SK-N-SH treated with all-trans-retinoic acid at 6 μM for 48 hours (cell line): Measurements from ENCODE around the gene ENAH.

Source experiments
- ATAC-seq: fragments of 200-7000 bp; cut with Tn5 transposase; 3 replicates; pipeline ENCODE4 v1.9.1; 2020; ENCODE audit warnings: mild to moderate bottlenecking, moderate library complexity
- ARNTL ChIP-seq: fragments of 450-650 bp; formaldehyde crosslinking; IDR thresholded peaks from 2 replicates; pipeline ENCODE4 v1.5.0; 2020; ENCODE audit warnings: low read depth, mild to moderate bottlenecking, moderate library complexity, borderline replicate concordance
- BACH2 ChIP-seq: fragments of 250-450 bp; sonication (Bioruptor Pico); IDR thresholded peaks from 2 replicates; pipeline ENCODE4 v1.9.0; 2021; ENCODE audit warnings: mild to moderate bottlenecking, borderline replicate concordance
- CSDC2 ChIP-seq: fragments of 250-450 bp; sonication (Bioruptor Pico); IDR thresholded peaks from 2 replicates; pipeline ENCODE4 v1.5.0; 2020; ENCODE audit warnings: mild to moderate bottlenecking, moderate library complexity
- ESRRG ChIP-seq: fragments of 250-450 bp; sonication (Bioruptor Pico); IDR thresholded peaks from 2 replicates; pipeline ENCODE4 v1.6.1; 2021; ENCODE audit warnings: mild to moderate bottlenecking
- GLIS3 ChIP-seq: fragments of 250-450 bp; sonication (Bioruptor Pico); IDR thresholded peaks from 2 replicates; pipeline ENCODE4 v1.5.0; 2020; ENCODE audit warnings: mild to moderate bottlenecking, moderate library complexity
- ISL1 ChIP-seq: fragments of 250-450 bp; sonication (Bioruptor Pico); IDR thresholded peaks from 2 replicates; pipeline ENCODE4 v2.1.2; 2022; ENCODE audit warnings: mild to moderate bottlenecking, moderate library complexity
- PATZ1 ChIP-seq: fragments of 250-450 bp; sonication (Bioruptor Pico); IDR thresholded peaks from 2 replicates; pipeline ENCODE4 v1.8.0; 2020; ENCODE audit warnings: mild to moderate bottlenecking, moderate library complexity, borderline replicate concordance
- PPARA ChIP-seq: fragments of 250-450 bp; sonication (Bioruptor Pico); IDR thresholded peaks from 2 replicates; pipeline ENCODE4 v1.5.0; 2020; ENCODE audit warnings: mild to moderate bottlenecking, borderline replicate concordance
- RARB ChIP-seq: fragments of 250-450 bp; sonication (Bioruptor Pico); IDR thresholded peaks from 2 replicates; pipeline ENCODE4 v1.8.0; 2021; ENCODE audit warnings: mild to moderate bottlenecking, moderate library complexity
- SNAI2 ChIP-seq: fragments of 250-450 bp; sonication (Bioruptor Pico); IDR thresholded peaks from 2 replicates; pipeline ENCODE4 v1.5.0; 2020; ENCODE audit warnings: mild to moderate bottlenecking, moderate library complexity
- TCF4 ChIP-seq: fragments of 250-450 bp; sonication (Bioruptor Pico); IDR thresholded peaks from 2 replicates; pipeline ENCODE4 v1.8.0; 2021; ENCODE audit warnings: mild to moderate bottlenecking, moderate library complexity, borderline replicate concordance
- TOX ChIP-seq: fragments of 250-450 bp; sonication (Bioruptor Pico); IDR thresholded peaks from 2 replicates; pipeline ENCODE4 v1.8.0; 2021; ENCODE audit warnings: mild to moderate bottlenecking, moderate library complexity, borderline replicate concordance
- ZC3H10 ChIP-seq: fragments of 250-450 bp; sonication (Bioruptor Pico); IDR thresholded peaks from 2 replicates; pipeline ENCODE4 v1.5.1; 2021; ENCODE audit warnings: mild to moderate bottlenecking, moderate library complexity
- ZFP3 ChIP-seq: fragments of 250-450 bp; sonication (Bioruptor Pico); IDR thresholded peaks from 2 replicates; pipeline ENCODE4 v1.5.0; 2020; ENCODE audit warnings: mild to moderate bottlenecking, moderate library complexity
- ZFP30 ChIP-seq: fragments of 450-650 bp; formaldehyde crosslinking; IDR thresholded peaks from 2 replicates; pipeline ENCODE4 v1.5.0; 2022; ENCODE audit warnings: mild to moderate bottlenecking, moderate library complexity
- ZNF565 ChIP-seq: fragments of 450-650 bp; formaldehyde crosslinking; conservative IDR thresholded peaks from 2 replicates; pipeline ENCODE4 v1.5.0; 2020; ENCODE audit warnings: low read depth, mild to moderate bottlenecking, moderate library complexity
- ZNF8 ChIP-seq: fragments of 450-650 bp; formaldehyde crosslinking; IDR thresholded peaks from 2 replicates; pipeline ENCODE4 v1.5.0; 2020; ENCODE audit warnings: mild to moderate bottlenecking, moderate library complexity
- TF ChIP-seq, protein P1 (sequence below): fragments of 250-450 bp; sonication (Bioruptor Pico); IDR thresholded peaks from 2 replicates; pipeline ENCODE4 v1.5.1; 2020; ENCODE audit warnings: low read depth, mild to moderate bottlenecking, moderate library complexity
- TF ChIP-seq, protein P2 (sequence below): fragments of 250-450 bp; sonication (Bioruptor Pico); IDR thresholded peaks from 2 replicates; pipeline ENCODE4 v1.5.0; 2020; ENCODE audit warnings: mild to moderate bottlenecking, moderate library complexity
- TF ChIP-seq, protein P3 (sequence below): fragments of 250-450 bp; sonication (Bioruptor Pico); IDR thresholded peaks from 2 replicates; pipeline ENCODE4 v1.5.1; 2021; ENCODE audit warnings: mild to moderate bottlenecking, moderate library complexity
- TF ChIP-seq, protein P4 (sequence below): fragments of 250-450 bp; sonication (Bioruptor Pico); IDR thresholded peaks from 2 replicates; pipeline ENCODE4 v1.8.0; 2021; ENCODE audit warnings: low read depth, mild to moderate bottlenecking, moderate library complexity, borderline replicate concordance

ENAH gene

GRCh38 chr1:225556694-225557093 lies 96.2 kb downstream of the ENAH start:
- no peak for ATAC-seq
- TF ChIP-seq, protein P1, sequence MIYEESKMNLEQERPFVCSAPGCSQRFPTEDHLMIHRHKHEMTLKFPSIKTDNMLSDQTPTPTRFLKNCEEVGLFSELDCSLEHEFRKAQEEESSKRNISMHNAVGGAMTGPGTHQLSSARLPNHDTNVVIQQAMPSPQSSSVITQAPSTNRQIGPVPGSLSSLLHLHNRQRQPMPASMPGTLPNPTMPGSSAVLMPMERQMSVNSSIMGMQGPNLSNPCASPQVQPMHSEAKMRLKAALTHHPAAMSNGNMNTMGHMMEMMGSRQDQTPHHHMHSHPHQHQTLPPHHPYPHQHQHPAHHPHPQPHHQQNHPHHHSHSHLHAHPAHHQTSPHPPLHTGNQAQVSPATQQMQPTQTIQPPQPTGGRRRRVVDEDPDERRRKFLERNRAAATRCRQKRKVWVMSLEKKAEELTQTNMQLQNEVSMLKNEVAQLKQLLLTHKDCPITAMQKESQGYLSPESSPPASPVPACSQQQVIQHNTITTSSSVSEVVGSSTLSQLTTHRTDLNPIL, result no peak
- TF ChIP-seq TCF4 (CRISPR knock-in tag), result no peak
- TF ChIP-seq, protein P2, sequence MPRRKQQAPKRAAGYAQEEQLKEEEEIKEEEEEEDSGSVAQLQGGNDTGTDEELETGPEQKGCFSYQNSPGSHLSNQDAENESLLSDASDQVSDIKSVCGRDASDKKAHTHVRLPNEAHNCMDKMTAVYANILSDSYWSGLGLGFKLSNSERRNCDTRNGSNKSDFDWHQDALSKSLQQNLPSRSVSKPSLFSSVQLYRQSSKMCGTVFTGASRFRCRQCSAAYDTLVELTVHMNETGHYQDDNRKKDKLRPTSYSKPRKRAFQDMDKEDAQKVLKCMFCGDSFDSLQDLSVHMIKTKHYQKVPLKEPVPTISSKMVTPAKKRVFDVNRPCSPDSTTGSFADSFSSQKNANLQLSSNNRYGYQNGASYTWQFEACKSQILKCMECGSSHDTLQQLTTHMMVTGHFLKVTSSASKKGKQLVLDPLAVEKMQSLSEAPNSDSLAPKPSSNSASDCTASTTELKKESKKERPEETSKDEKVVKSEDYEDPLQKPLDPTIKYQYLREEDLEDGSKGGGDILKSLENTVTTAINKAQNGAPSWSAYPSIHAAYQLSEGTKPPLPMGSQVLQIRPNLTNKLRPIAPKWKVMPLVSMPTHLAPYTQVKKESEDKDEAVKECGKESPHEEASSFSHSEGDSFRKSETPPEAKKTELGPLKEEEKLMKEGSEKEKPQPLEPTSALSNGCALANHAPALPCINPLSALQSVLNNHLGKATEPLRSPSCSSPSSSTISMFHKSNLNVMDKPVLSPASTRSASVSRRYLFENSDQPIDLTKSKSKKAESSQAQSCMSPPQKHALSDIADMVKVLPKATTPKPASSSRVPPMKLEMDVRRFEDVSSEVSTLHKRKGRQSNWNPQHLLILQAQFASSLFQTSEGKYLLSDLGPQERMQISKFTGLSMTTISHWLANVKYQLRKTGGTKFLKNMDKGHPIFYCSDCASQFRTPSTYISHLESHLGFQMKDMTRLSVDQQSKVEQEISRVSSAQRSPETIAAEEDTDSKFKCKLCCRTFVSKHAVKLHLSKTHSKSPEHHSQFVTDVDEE (CRISPR knock-in tag), result no peak
- no peak for TF ChIP-seq SNAI2 (CRISPR knock-in tag)
- TF ChIP-seq TOX (CRISPR knock-in tag), result no peak
- TF ChIP-seq ESRRG (CRISPR knock-in tag), result no peak
- TF ChIP-seq ZC3H10 (CRISPR knock-in tag), result no peak
- TF ChIP-seq, protein P3, sequence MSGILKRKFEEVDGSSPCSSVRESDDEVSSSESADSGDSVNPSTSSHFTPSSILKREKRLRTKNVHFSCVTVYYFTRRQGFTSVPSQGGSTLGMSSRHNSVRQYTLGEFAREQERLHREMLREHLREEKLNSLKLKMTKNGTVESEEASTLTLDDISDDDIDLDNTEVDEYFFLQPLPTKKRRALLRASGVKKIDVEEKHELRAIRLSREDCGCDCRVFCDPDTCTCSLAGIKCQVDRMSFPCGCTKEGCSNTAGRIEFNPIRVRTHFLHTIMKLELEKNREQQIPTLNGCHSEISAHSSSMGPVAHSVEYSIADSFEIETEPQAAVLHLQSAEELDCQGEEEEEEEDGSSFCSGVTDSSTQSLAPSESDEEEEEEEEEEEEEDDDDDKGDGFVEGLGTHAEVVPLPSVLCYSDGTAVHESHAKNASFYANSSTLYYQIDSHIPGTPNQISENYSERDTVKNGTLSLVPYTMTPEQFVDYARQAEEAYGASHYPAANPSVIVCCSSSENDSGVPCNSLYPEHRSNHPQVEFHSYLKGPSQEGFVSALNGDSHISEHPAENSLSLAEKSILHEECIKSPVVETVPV (CRISPR knock-in tag), result no peak
- TF ChIP-seq PPARA (CRISPR knock-in tag), result no peak
- TF ChIP-seq ZNF8 (CRISPR knock-in tag), result no peak
- TF ChIP-seq GLIS3 (CRISPR knock-in tag), result no peak
- no peak for TF ChIP-seq ZNF565 (CRISPR knock-in tag)

DNA sequence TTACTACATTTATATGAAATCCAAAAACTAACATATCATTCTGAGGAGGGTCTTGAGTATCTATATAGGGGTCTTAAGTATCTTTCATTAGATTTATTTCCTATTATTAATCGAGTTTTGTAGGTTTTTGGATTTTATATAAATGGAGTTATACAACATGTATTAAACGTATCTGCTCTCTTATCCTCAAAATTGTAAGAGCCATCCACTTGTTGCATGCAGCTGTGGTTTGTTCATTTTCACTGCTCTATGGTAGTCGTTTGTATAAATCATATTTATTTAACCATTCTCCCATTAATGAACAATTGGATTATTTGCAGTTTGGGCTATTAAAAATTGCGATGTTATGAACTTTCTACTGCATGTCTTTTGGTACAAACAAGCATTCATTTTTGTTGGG lies 97.1 kb downstream of the ENAH start:
- ATAC-seq, result no peak
- TF ChIP-seq PPARA (CRISPR knock-in tag), result no peak
- TF ChIP-seq BACH2 (CRISPR knock-in tag), result no peak
- no peak for TF ChIP-seq CSDC2 (CRISPR knock-in tag)
- no peak for TF ChIP-seq TOX (CRISPR knock-in tag)
- TF ChIP-seq, protein P3 (CRISPR knock-in tag), result no peak
- TF ChIP-seq ESRRG (CRISPR knock-in tag), result no peak
- TF ChIP-seq ARNTL, result no peak
- TF ChIP-seq ZFP3 (CRISPR knock-in tag), result no peak
- TF ChIP-seq ZFP30 (CRISPR knock-in tag), result no peak
- TF ChIP-seq, protein P4, sequence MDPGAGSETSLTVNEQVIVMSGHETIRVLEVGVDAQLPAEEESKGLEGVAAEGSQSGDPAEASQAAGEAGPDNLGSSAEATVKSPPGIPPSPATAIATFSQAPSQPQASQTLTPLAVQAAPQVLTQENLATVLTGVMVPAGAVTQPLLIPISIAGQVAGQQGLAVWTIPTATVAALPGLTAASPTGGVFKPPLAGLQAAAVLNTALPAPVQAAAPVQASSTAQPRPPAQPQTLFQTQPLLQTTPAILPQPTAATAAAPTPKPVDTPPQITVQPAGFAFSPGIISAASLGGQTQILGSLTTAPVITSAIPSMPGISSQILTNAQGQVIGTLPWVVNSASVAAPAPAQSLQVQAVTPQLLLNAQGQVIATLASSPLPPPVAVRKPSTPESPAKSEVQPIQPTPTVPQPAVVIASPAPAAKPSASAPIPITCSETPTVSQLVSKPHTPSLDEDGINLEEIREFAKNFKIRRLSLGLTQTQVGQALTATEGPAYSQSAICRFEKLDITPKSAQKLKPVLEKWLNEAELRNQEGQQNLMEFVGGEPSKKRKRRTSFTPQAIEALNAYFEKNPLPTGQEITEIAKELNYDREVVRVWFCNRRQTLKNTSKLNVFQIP (CRISPR knock-in tag), result no peak
- TF ChIP-seq TCF4 (CRISPR knock-in tag), result no peak
- no peak for TF ChIP-seq ISL1 (CRISPR knock-in tag)

DNA sequence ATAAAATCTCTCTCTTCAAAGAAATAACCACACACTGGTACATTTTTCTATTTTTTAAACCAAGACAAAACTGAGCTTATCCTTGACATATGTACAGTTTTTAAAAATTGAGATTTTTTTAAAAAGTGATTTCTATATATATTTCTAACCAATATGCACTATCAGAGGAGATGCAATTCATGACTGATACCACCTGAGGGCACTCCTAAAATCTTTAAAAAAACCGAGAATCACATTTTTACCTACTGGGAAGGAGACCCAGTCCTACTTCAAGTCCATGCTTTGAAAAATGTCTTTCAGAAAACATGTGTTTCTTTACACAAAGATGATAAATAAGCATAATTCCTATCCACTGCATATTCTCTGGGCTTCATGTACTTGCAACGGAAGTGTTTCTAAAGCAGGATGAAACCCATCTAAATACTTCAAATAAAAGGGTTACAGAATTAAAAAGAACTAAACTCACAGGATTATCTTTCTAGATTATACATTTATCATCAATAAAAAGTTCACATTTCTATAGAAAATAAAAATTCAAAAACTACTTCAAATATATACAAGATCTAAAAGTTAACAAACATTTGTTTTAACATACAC lies 98.6 kb downstream of the ENAH start:
- peak; percentile 72 for ATAC-seq
- no peak for TF ChIP-seq TOX (CRISPR knock-in tag)
- TF ChIP-seq ZC3H10 (CRISPR knock-in tag), result 0 out of 2 replicates have a peak, but pooled peaks have one; percentile 24
- no peak for TF ChIP-seq ZFP3 (CRISPR knock-in tag)

DNA sequence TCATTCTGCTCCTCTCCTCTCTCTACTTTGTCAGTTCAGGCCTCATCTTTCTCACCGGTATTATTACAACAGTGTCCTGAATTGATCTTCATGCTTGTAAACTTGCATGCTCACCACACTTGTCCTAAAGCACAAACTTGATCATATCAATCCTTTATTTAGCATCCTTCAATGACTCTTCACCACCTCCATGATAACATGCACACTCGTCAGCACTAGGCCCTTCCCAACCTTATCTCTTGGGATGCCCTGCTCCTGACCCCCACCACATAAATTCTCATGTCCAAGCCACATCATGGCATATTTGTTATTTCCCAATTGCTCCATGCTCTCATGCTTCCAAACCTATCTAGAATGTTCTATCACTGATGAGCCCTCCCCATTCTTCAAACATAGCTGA lies 103.1 kb downstream of the ENAH start:
- no peak for ATAC-seq
- TF ChIP-seq, protein P2 (CRISPR knock-in tag), result no peak
- TF ChIP-seq SNAI2 (CRISPR knock-in tag) (no peak), RARB (CRISPR knock-in tag) (no peak), PATZ1 (CRISPR knock-in tag) (no peak), ZNF565 (CRISPR knock-in tag) (no peak), BACH2 (CRISPR knock-in tag) (no peak), PPARA (CRISPR knock-in tag) (no peak), TOX (CRISPR knock-in tag) (no peak), ARNTL (no peak)
